HG03280 (cell line): ENCODE results near the gene SH3BGRL2.
"Not testable (repeated sequence)": the region's sequence is repeated elsewhere in the genome, so short reads cannot be mapped to it uniquely, and the experiment has no call there.

Experiments used
- ATAC-seq: cut with Tn5 transposase; IDR thresholded peaks from one replicate; pipeline ENCODE4 v1.9.1; 2021; ENCODE audit warnings: mild to moderate bottlenecking, moderate library complexity; ENCODE audit not compliant: unreplicated experiment

SH3BGRL2 gene

GRCh38 chr6:79734374-79734773 lies 103.2 kb downstream of the SH3BGRL2 start:
- ATAC-seq: no peak

- ATAC-seq: no peak
These were observed 104.1 kb downstream of the SH3BGRL2 start for GRCh38 chr6:79735183-79735582.

- no peak for ATAC-seq
These were observed 106.0 kb downstream of the SH3BGRL2 start for GRCh38 chr6:79737172-79737571.

GRCh38 chr6:79742030-79742429 lies 110.9 kb downstream of the SH3BGRL2 start:
- no peak for ATAC-seq

- not testable (repeated sequence) for ATAC-seq
These were observed 114.2 kb downstream of the SH3BGRL2 start for GRCh38 chr6:79745282-79745681.

- ATAC-seq: not testable (repeated sequence)
These were observed 115.2 kb downstream of the SH3BGRL2 start for GRCh38 chr6:79746325-79746724.

GRCh38 chr6:79750806-79751205 lies 119.7 kb downstream of the SH3BGRL2 start:
- no peak for ATAC-seq
